ENCODE measurements around the gene ZBTB16. TPM values are rescaled to one million over a fixed set of nuclear protein-coding genes. Genes with fewer than 3 reads are reported as not detected.

The ZBTB16 gene
- total RNA-seq, 2 donors from 2014 or later: 2.7 to 13.1 TPM

- Mint-ChIP-seq H3K36me3 (peaks cover 5% of the 10 kb centered on the region), H3K4me1 (ENCODE audit: low read depth in 2 of 2) (peaks cover 39 to 54% of the 10 kb centered on the region in 2 donors), H3K27me3 (no peaks in the 10 kb centered on the region), H3K4me3 (no peak overlapping the region), H3K9me3 (no peaks in the 10 kb centered on the region), H3K27ac (no peak overlapping the region)
- no peak for DNase-seq (ENCODE audit: low spot score)
- ATAC-seq: no peak
These were observed 132.4 kb downstream of the ZBTB16 start for GRCh38 chr11:114191893-114192292.

GRCh38 chr11:114192841-114193389, 133.4 kb downstream of the ZBTB16 start:
- Mint-ChIP-seq H3K27me3 (no peaks in the 10 kb centered on the region), H3K9me3 (no peaks in the 10 kb centered on the region), H3K36me3 (peaks cover 5% of the 10 kb centered on the region), H3K27ac (peak overlapping the region; percentile 30 to 84), H3K4me1 (ENCODE audit: low read depth in 2 of 2) (peaks cover 31 to 54% of the 10 kb centered on the region in 2 donors), H3K4me3 (no peak overlapping the region)
- DNase-seq (ENCODE audit: low spot score) (no peak), ATAC-seq (peak in 1 of 2 donors; percentile 52)

- H3K27ac Mint-ChIP-seq: peak overlapping the region; percentile 30 to 84
- H3K4me1 Mint-ChIP-seq (ENCODE audit: low read depth in 2 of 2): peaks cover 20 to 47% of the 10 kb centered on the region in 2 donors
- H3K4me3 Mint-ChIP-seq: no peak overlapping the region
- H3K27me3 Mint-ChIP-seq: no peaks in the 10 kb centered on the region
- H3K36me3 Mint-ChIP-seq: peaks cover 5% of the 10 kb centered on the region
- ATAC-seq (no peak), DNase-seq (ENCODE audit: low spot score) (no peak)
- no peaks in the 10 kb centered on the region for H3K9me3 Mint-ChIP-seq
These were observed 134.5 kb downstream of the ZBTB16 start for GRCh38 chr11:114193730-114194679.

- ATAC-seq: no peak
- Mint-ChIP-seq H3K27me3 (no peaks in the 10 kb centered on the region), H3K27ac (peak overlapping the region in 1 of 2 donors; percentile 84), H3K4me3 (no peak overlapping the region), H3K36me3 (peaks cover 5% of the 10 kb centered on the region), H3K9me3 (no peaks in the 10 kb centered on the region), H3K4me1 (ENCODE audit: low read depth in 2 of 2) (peaks cover 16 to 41% of the 10 kb centered on the region in 2 donors)
- DNase-seq (ENCODE audit: low spot score): no peak
These were observed 135.2 kb downstream of the ZBTB16 start for GRCh38 chr11:114194702-114195101.

GRCh38 chr11:114195151-114195550, 135.6 kb downstream of the ZBTB16 start:
- Mint-ChIP-seq H3K36me3 (peaks cover 5% of the 10 kb centered on the region), H3K4me3 (no peak overlapping the region), H3K27ac (peak overlapping the region in 1 of 2 donors; percentile 84), H3K9me3 (no peaks in the 10 kb centered on the region), H3K4me1 (ENCODE audit: low read depth in 2 of 2) (peaks cover 13 to 36% of the 10 kb centered on the region in 2 donors), H3K27me3 (no peaks in the 10 kb centered on the region)
- DNase-seq (ENCODE audit: low spot score) (no peak), ATAC-seq (no peak)

- peak overlapping the region; percentile 71 to 84 for H3K27ac Mint-ChIP-seq
- H3K4me3 Mint-ChIP-seq: no peak overlapping the region
- no peaks in the 10 kb centered on the region for H3K27me3 Mint-ChIP-seq
- ATAC-seq (no peak), DNase-seq (ENCODE audit: low spot score) (no peak)
- H3K36me3 Mint-ChIP-seq: no peaks in the 10 kb centered on the region
- no peaks in the 10 kb centered on the region for H3K9me3 Mint-ChIP-seq
- H3K4me1 Mint-ChIP-seq (ENCODE audit: low read depth in 2 of 2): peaks cover 9 to 39% of the 10 kb centered on the region in 2 donors
These were observed 136.6 kb downstream of the ZBTB16 start for GRCh38 chr11:114195981-114196731.

- Mint-ChIP-seq H3K36me3 (no peaks in the 10 kb centered on the region), H3K9me3 (no peaks in the 10 kb centered on the region), H3K4me1 (ENCODE audit: low read depth in 2 of 2) (peaks cover 9 to 39% of the 10 kb centered on the region in 2 donors), H3K4me3 (peak overlapping the region; percentile 25), H3K27me3 (no peaks in the 10 kb centered on the region), H3K27ac (peak overlapping the region; percentile 71 to 84)
- peak; percentile 26 to 63 for ATAC-seq
- no peak for DNase-seq (ENCODE audit: low spot score)
These were observed 137.6 kb downstream of the ZBTB16 start for GRCh38 chr11:114196997-114197703.

GRCh38 chr11:114197799-114198500, 138.4 kb downstream of the ZBTB16 start:
- no peaks in the 10 kb centered on the region for H3K9me3 Mint-ChIP-seq
- DNase-seq (ENCODE audit: low spot score) (no peak), ATAC-seq (no peak)
- peak overlapping the region in 1 of 2 donors; percentile 84 for H3K27ac Mint-ChIP-seq
- no peaks in the 10 kb centered on the region for H3K36me3 Mint-ChIP-seq
- H3K4me3 Mint-ChIP-seq: no peak overlapping the region
- no peaks in the 10 kb centered on the region for H3K27me3 Mint-ChIP-seq
- H3K4me1 Mint-ChIP-seq (ENCODE audit: low read depth in 2 of 2): peaks cover 8 to 43% of the 10 kb centered on the region in 2 donors

GRCh38 chr11:114199051-114199450, 139.5 kb downstream of the ZBTB16 start:
- no peaks in the 10 kb centered on the region for H3K27me3 Mint-ChIP-seq
- no peaks in the 10 kb centered on the region for H3K9me3 Mint-ChIP-seq
- ATAC-seq (no peak), DNase-seq (ENCODE audit: low spot score) (no peak)
- H3K4me3 Mint-ChIP-seq: no peak overlapping the region
- H3K4me1 Mint-ChIP-seq (ENCODE audit: low read depth in 2 of 2): peaks cover 0 to 39% of the 10 kb centered on the region in 2 donors
- H3K27ac Mint-ChIP-seq: no peak overlapping the region
- no peaks in the 10 kb centered on the region for H3K36me3 Mint-ChIP-seq

- Mint-ChIP-seq H3K4me1 (ENCODE audit: low read depth in 2 of 2) (peaks cover 0 to 29% of the 10 kb centered on the region in 2 donors), H3K4me3 (no peak overlapping the region), H3K36me3 (no peaks in the 10 kb centered on the region), H3K27ac (peak overlapping the region in 1 of 2 donors; percentile 70), H3K9me3 (no peaks in the 10 kb centered on the region), H3K27me3 (no peaks in the 10 kb centered on the region)
- no peak for ATAC-seq
- DNase-seq (ENCODE audit: low spot score): no peak
These were observed 141.0 kb downstream of the ZBTB16 start for GRCh38 chr11:114200351-114201133.

GRCh38 chr11:114201219-114201618, 141.7 kb downstream of the ZBTB16 start:
- Mint-ChIP-seq H3K36me3 (no peaks in the 10 kb centered on the region), H3K4me3 (no peak overlapping the region), H3K9me3 (no peaks in the 10 kb centered on the region), H3K27ac (no peak overlapping the region), H3K4me1 (ENCODE audit: low read depth in 2 of 2) (peaks cover 0 to 29% of the 10 kb centered on the region in 2 donors), H3K27me3 (no peaks in the 10 kb centered on the region)
- no peak for DNase-seq (ENCODE audit: low spot score)
- ATAC-seq: no peak

- DNase-seq (ENCODE audit: low spot score) (no peak), ATAC-seq (peak; percentile 67 to 70)
- Mint-ChIP-seq H3K9me3 (no peaks in the 10 kb centered on the region), H3K4me1 (ENCODE audit: low read depth in 2 of 2) (peaks cover 3 to 29% of the 10 kb centered on the region in 2 donors), H3K4me3 (no peak overlapping the region), H3K27me3 (no peaks in the 10 kb centered on the region), H3K36me3 (no peaks in the 10 kb centered on the region), H3K27ac (peak overlapping the region in 1 of 2 donors; percentile 84)
These were observed 142.6 kb downstream of the ZBTB16 start for GRCh38 chr11:114202011-114202609.
